Activated naive CD8-positive, alpha-beta T cell treated with anti-CD3 and anti-CD28 coated beads, Interleukin-2, amount 10 ng/mL, durations not matched to agents 7 days and 5 days (primary cell): ENCODE measurements around the gene ZSWIM4. TPM values are rescaled to one million over a fixed set of nuclear protein-coding genes. Genes with fewer than 3 reads are reported as not detected.
A peak's percentile ranks its signal among the peaks of the same experiment; 100 is the strongest.

Experiments used
- ATAC-seq: fragments of 150-1000 bp; cut with Tn5 transposase; one replicate; pipeline ENCODE4 v1.10.0; 2021; ENCODE audit warnings: low read depth, moderate library complexity
- POLR2A ChIA-PET: fragments of 350-600 bp; sonication (Branson Sonifier 250); formaldehyde crosslinking; loops from one replicate; lab custom pipeline; 2021; ENCODE audit warnings: antibody characterized with exemption; lab: Charles Lee
- DNase-seq: peaks from one replicate; pipeline ENCODE4 v3.0.0; 2021
- H3K27ac Mint-ChIP-seq: one replicate; pipeline ENCODE4 v1.8.0; 2022; ENCODE audit warnings: mild to moderate bottlenecking, mixed read lengths
- H3K27me3 Mint-ChIP-seq: one replicate; pipeline ENCODE4 v1.8.0; 2022; ENCODE audit warnings: mild to moderate bottlenecking, moderate library complexity, mixed read lengths
- H3K36me3 Mint-ChIP-seq: one replicate; pipeline ENCODE4 v1.8.0; 2021; ENCODE audit warnings: mild to moderate bottlenecking, mixed read lengths
- H3K4me1 Mint-ChIP-seq: one replicate; pipeline ENCODE4 v1.8.0; 2021; ENCODE audit warnings: mixed read lengths
- H3K4me3 Mint-ChIP-seq: one replicate; pipeline ENCODE4 v1.8.0; 2022; ENCODE audit warnings: mild to moderate bottlenecking, moderate library complexity, mixed read lengths
- H3K9me3 Mint-ChIP-seq: one replicate; pipeline ENCODE4 v1.8.0; 2021; ENCODE audit warnings: mixed read lengths
- total RNA-seq, 2 experiments: library from RNA; stranded (reverse); gene quantifications; one replicate each; pipeline ENCODE4 v1.2.3, GENCODE V29; 2021

The ZSWIM4 gene
- total RNA-seq, 2 experiments from 2014 or later: 9.6 to 9.9 TPM

- ATAC-seq (no peak), DNase-seq (no peak)
- POLR2A ChIA-PET: no interaction called here
- H3K4me3 Mint-ChIP-seq: no peak overlapping the region
- peaks cover 13% of the 10 kb centered on the region for H3K36me3 Mint-ChIP-seq
- H3K4me1 Mint-ChIP-seq: peaks cover 6% of the 10 kb centered on the region
- no peak overlapping the region for H3K27ac Mint-ChIP-seq
- H3K9me3 Mint-ChIP-seq: no peaks in the 10 kb centered on the region
- no peaks in the 10 kb centered on the region for H3K27me3 Mint-ChIP-seq
Measured at GRCh38 chr19:13803038-13803437, 7.8 kb downstream of the ZSWIM4 start.

- Mint-ChIP-seq H3K36me3 (peaks cover 13% of the 10 kb centered on the region), H3K27me3 (no peaks in the 10 kb centered on the region), H3K4me1 (peaks cover 2% of the 10 kb centered on the region), H3K27ac (no peak overlapping the region), H3K4me3 (no peak overlapping the region), H3K9me3 (no peaks in the 10 kb centered on the region)
- ATAC-seq: no peak
- POLR2A ChIA-PET: interaction anchor here (1.1 kb wide), 2 partner anchors 10 to 31 kb away, joined by 3 read pairs; partner anchors contain the start of gene ZSWIM4
- no peak for DNase-seq
Measured at GRCh38 chr19:13804830-13805683, 9.8 kb downstream of the ZSWIM4 start.

- H3K4me3 Mint-ChIP-seq: no peak overlapping the region
- DNase-seq (no peak), ATAC-seq (no peak)
- POLR2A ChIA-PET: interaction anchor here (1.7 kb wide), 1 partner anchor 12 kb away, joined by 8 read pairs; the partner anchor contains the start of gene ZSWIM4
- no peaks in the 10 kb centered on the region for H3K27me3 Mint-ChIP-seq
- H3K36me3 Mint-ChIP-seq: peaks cover 7% of the 10 kb centered on the region
- H3K4me1 Mint-ChIP-seq: peaks cover 2% of the 10 kb centered on the region
- no peaks in the 10 kb centered on the region for H3K9me3 Mint-ChIP-seq
- no peak overlapping the region for H3K27ac Mint-ChIP-seq
Measured at GRCh38 chr19:13806728-13807127, 11.5 kb downstream of the ZSWIM4 start.

GRCh38 chr19:13807421-13808021, 12.3 kb downstream of the ZSWIM4 start:
- Mint-ChIP-seq H3K36me3 (peaks cover 7% of the 10 kb centered on the region), H3K27me3 (no peaks in the 10 kb centered on the region), H3K4me1 (peaks cover 2% of the 10 kb centered on the region), H3K4me3 (no peak overlapping the region), H3K9me3 (no peaks in the 10 kb centered on the region), H3K27ac (no peak overlapping the region)
- ATAC-seq (no peak), DNase-seq (no peak)
- POLR2A ChIA-PET: interaction anchor here (1.7 kb wide), 1 partner anchor 12 kb away, joined by 8 read pairs; the partner anchor contains the start of gene ZSWIM4

GRCh38 chr19:13808856-13809255, 13.6 kb downstream of the ZSWIM4 start:
- no peak overlapping the region for H3K4me3 Mint-ChIP-seq
- H3K27ac Mint-ChIP-seq: no peak overlapping the region
- ATAC-seq: no peak
- H3K36me3 Mint-ChIP-seq: peaks cover 14% of the 10 kb centered on the region
- POLR2A ChIA-PET: no interaction called here
- H3K4me1 Mint-ChIP-seq: peaks cover 3% of the 10 kb centered on the region
- no peak for DNase-seq
- no peaks in the 10 kb centered on the region for H3K27me3 Mint-ChIP-seq
- no peaks in the 10 kb centered on the region for H3K9me3 Mint-ChIP-seq

GRCh38 chr19:13812544-13812943, 17.3 kb downstream of the ZSWIM4 start:
- POLR2A ChIA-PET: interaction anchor here (0.6 kb wide), 1 partner anchor 206 kb away, joined by 5 read pairs; no protein-coding TSS in a partner anchor
- DNase-seq: no peak
- Mint-ChIP-seq H3K27me3 (no peaks in the 10 kb centered on the region), H3K4me1 (peaks cover 6% of the 10 kb centered on the region), H3K9me3 (no peaks in the 10 kb centered on the region), H3K27ac (no peak overlapping the region), H3K4me3 (no peak overlapping the region), H3K36me3 (peaks cover 10% of the 10 kb centered on the region)
- ATAC-seq: no peak

GRCh38 chr19:13813147-13813546, 17.9 kb downstream of the ZSWIM4 start:
- Mint-ChIP-seq H3K36me3 (peaks cover 10% of the 10 kb centered on the region), H3K4me3 (no peak overlapping the region), H3K27ac (no peak overlapping the region), H3K9me3 (no peaks in the 10 kb centered on the region), H3K4me1 (peaks cover 6% of the 10 kb centered on the region), H3K27me3 (no peaks in the 10 kb centered on the region)
- DNase-seq: no peak
- ATAC-seq: no peak
- POLR2A ChIA-PET: interaction anchor here (0.6 to 1.0 kb wide), 2 partner anchors 24 to 206 kb away, joined by 3 to 5 read pairs; no protein-coding TSS in a partner anchor

- POLR2A ChIA-PET: interaction anchor here (0.5 to 0.6 kb wide), 2 partner anchors 34 to 48 kb away, joined by 3 read pairs; no protein-coding TSS in a partner anchor
- no peak overlapping the region for H3K4me3 Mint-ChIP-seq
- ATAC-seq (no peak), DNase-seq (no peak)
- H3K36me3 Mint-ChIP-seq: peaks cover 13% of the 10 kb centered on the region
- no peaks in the 10 kb centered on the region for H3K27me3 Mint-ChIP-seq
- H3K4me1 Mint-ChIP-seq: peaks cover 6% of the 10 kb centered on the region
- no peak overlapping the region for H3K27ac Mint-ChIP-seq
- H3K9me3 Mint-ChIP-seq: no peaks in the 10 kb centered on the region
Measured at GRCh38 chr19:13814550-13814949, 19.3 kb downstream of the ZSWIM4 start.

- POLR2A ChIA-PET: interaction anchor here (0.7 to 1.1 kb wide), 2 partner anchors 20 to 22 kb away, joined by 3 read pairs; partner anchors contain the start of gene ZSWIM4
- H3K27ac Mint-ChIP-seq: no peak overlapping the region
Measured at GRCh38 chr19:13817018-13817614, 21.9 kb downstream of the ZSWIM4 start.

GRCh38 chr19:13817615-13818371, 22.6 kb downstream of the ZSWIM4 start:
- Mint-ChIP-seq H3K4me3 (peak overlapping the region; percentile 30), H3K27ac (no peak overlapping the region), H3K4me1 (peaks cover 6% of the 10 kb centered on the region), H3K9me3 (no peaks in the 10 kb centered on the region), H3K36me3 (peaks cover 15% of the 10 kb centered on the region), H3K27me3 (no peaks in the 10 kb centered on the region)
- DNase-seq (peak; percentile 42), ATAC-seq (peak; percentile 61)
- POLR2A ChIA-PET: interaction anchor here (0.7 to 1.1 kb wide), 2 partner anchors 21 to 23 kb away, joined by 3 read pairs; partner anchors contain the start of gene ZSWIM4

More at GRCh38 chr19:13817018-13817614, 21.9 kb downstream of the ZSWIM4 start:
- Mint-ChIP-seq H3K27me3 (no peaks in the 10 kb centered on the region), H3K9me3 (no peaks in the 10 kb centered on the region), H3K4me3 (no peak overlapping the region), H3K36me3 (peaks cover 15% of the 10 kb centered on the region), H3K4me1 (peaks cover 6% of the 10 kb centered on the region)
- no peak for DNase-seq
- peak; percentile 71 for ATAC-seq

- DNase-seq (no peak), ATAC-seq (no peak)
- H3K4me3 Mint-ChIP-seq: no peak overlapping the region
- H3K9me3 Mint-ChIP-seq: no peaks in the 10 kb centered on the region
- POLR2A ChIA-PET: interaction anchor here (0.6 to 1.4 kb wide), 2 partner anchors 18 to 24 kb away, joined by 3 to 4 read pairs; partner anchors contain the start of gene ZSWIM4
- H3K27me3 Mint-ChIP-seq: no peaks in the 10 kb centered on the region
- H3K27ac Mint-ChIP-seq: no peak overlapping the region
- H3K36me3 Mint-ChIP-seq: peaks cover 11% of the 10 kb centered on the region
- H3K4me1 Mint-ChIP-seq: peaks cover 5% of the 10 kb centered on the region
Measured at GRCh38 chr19:13819238-13819637, 24.0 kb downstream of the ZSWIM4 start.

GRCh38 chr19:13821292-13821691, 26.0 kb downstream of the ZSWIM4 start:
- H3K4me1 Mint-ChIP-seq: peaks cover 3% of the 10 kb centered on the region
- no peaks in the 10 kb centered on the region for H3K9me3 Mint-ChIP-seq
- POLR2A ChIA-PET: no interaction called here
- ATAC-seq (no peak), DNase-seq (no peak)
- H3K27ac Mint-ChIP-seq: no peak overlapping the region
- H3K4me3 Mint-ChIP-seq: no peak overlapping the region
- peaks cover 10% of the 10 kb centered on the region for H3K36me3 Mint-ChIP-seq
- no peaks in the 10 kb centered on the region for H3K27me3 Mint-ChIP-seq
